Loucy (cell line): Measurements from ENCODE around the gene KCNH4.
"Not testable (repeated sequence)": the region's sequence is repeated elsewhere in the genome, so short reads cannot be mapped to it uniquely, and the experiment has no call there.

Experiments used
- CTCF ChIP-seq: fragments of 200-600 bp; sonication (generic); conservative IDR thresholded peaks from 2 replicates; pipeline ENCODE4 v1.5.1; 2014; ENCODE audit warnings: mild to moderate bottlenecking, antibody characterized with exemption, low read length
- EZH2phosphoT487 ChIP-seq: fragments of 200-600 bp; IDR thresholded peaks from 2 replicates; pipeline ENCODE4 v1.6.1; 2018; ENCODE audit warnings: antibody characterized with exemption, mild to moderate bottlenecking, moderate library complexity, borderline replicate concordance

- TF ChIP-seq CTCF, EZH2phosphoT487: not testable (repeated sequence)
Observed at GRCh38 chr17:42186191-42186590, 5.2 kb upstream of the KCNH4 start.
